CD4-positive, alpha-beta memory T cell (primary cell): Measurements from ENCODE around the gene KLHL22. TPM values are rescaled to one million over a fixed set of nuclear protein-coding genes. Genes with fewer than 3 reads are reported as not detected.
A peak's percentile ranks its signal among the peaks of the same experiment; 100 is the strongest.
"Not testable (repeated sequence)": the region's sequence is repeated elsewhere in the genome, so short reads cannot be mapped to it uniquely, and the experiment has no call there.

Source experiments
- CTCF ChIA-PET: fragments of 350-600 bp; sonication (Branson Sonifier 250); formaldehyde crosslinking; loops from one replicate; lab custom pipeline; 2021; ENCODE audit warnings: inconsistent platforms; ENCODE audit not compliant: partially characterized antibody; lab: Charles Lee
- POLR2A ChIA-PET: fragments of 350-600 bp; sonication (Branson Sonifier 250); formaldehyde crosslinking; loops from one replicate; lab custom pipeline; 2021; ENCODE audit not compliant: partially characterized antibody; lab: Charles Lee
- DNase-seq, 5 donors: peaks; one replicate each; pipeline versions ENCODE4 v3.0.0 to v3.0.0-alpha.2; 2020 to 2022; ENCODE audit warnings: mixed read lengths in 1 of 5
- H3K27ac ChIP-seq: one replicate; pipeline ENCODE4 v1.7.0; 2013; ENCODE audit warnings: low read depth, low read length
- H3K27me3 ChIP-seq: 2 replicates; pipeline ENCODE4 v1.7.0; 2013; ENCODE audit warnings: mild to moderate bottlenecking, low read length, moderate library complexity; ENCODE audit not compliant: insufficient read depth
- H3K36me3 ChIP-seq: 2 replicates; pipeline ENCODE4 v1.7.0; 2013; ENCODE audit warnings: mild to moderate bottlenecking, low read length, moderate library complexity; ENCODE audit not compliant: insufficient read depth
- H3K4me1 ChIP-seq: 2 replicates; pipeline ENCODE4 v1.7.0; 2013; ENCODE audit warnings: mild to moderate bottlenecking, low read length, moderate library complexity; ENCODE audit not compliant: insufficient read depth
- H3K4me3 ChIP-seq, 2 donors: one replicate each; pipeline ENCODE4 v1.7.0; 2013; ENCODE audit warnings: low read length in 2 of 2, mild to moderate bottlenecking in 1 of 2
- H3K9me3 ChIP-seq, 2 donors: one replicate each; pipeline ENCODE4 v1.7.0; 2013; ENCODE audit warnings: low read length in 2 of 2, control low read depth in 1 of 2; ENCODE audit not compliant: control insufficient read depth in 1 of 2
- H3K27ac Mint-ChIP-seq, 7 donors: one replicate each; pipeline ENCODE4 v1.8.0; 2020 to 2021; ENCODE audit warnings: mixed read lengths in 7 of 7, mild to moderate bottlenecking in 6 of 7, inconsistent platforms in 3 of 7, moderate library complexity in 3 of 7
- H3K27me3 Mint-ChIP-seq, 2 donors: one replicate each; pipeline ENCODE4 v1.8.0; 2020 to 2021; ENCODE audit warnings: mixed read lengths in 2 of 2
- H3K36me3 Mint-ChIP-seq, 2 donors: one replicate each; pipeline ENCODE4 v1.8.0; 2020 to 2021; ENCODE audit warnings: mixed read lengths in 2 of 2, inconsistent platforms in 1 of 2, mild to moderate bottlenecking in 1 of 2
- H3K4me1 Mint-ChIP-seq, 4 donors: one replicate each; pipeline ENCODE4 v1.8.0; 2020 to 2021; ENCODE audit warnings: mixed read lengths in 4 of 4, mild to moderate bottlenecking in 1 of 4
- H3K4me3 Mint-ChIP-seq, 8 donors: one replicate each; pipeline ENCODE4 v1.8.0; 2020 to 2021; ENCODE audit warnings: mixed read lengths in 8 of 8, mild to moderate bottlenecking in 7 of 8, moderate library complexity in 6 of 8, inconsistent platforms in 3 of 8
- H3K9me3 Mint-ChIP-seq, 8 donors: one replicate each; pipeline ENCODE4 v1.8.0; 2020 to 2021; ENCODE audit warnings: mixed read lengths in 8 of 8, mild to moderate bottlenecking in 5 of 8, inconsistent platforms in 3 of 8, moderate library complexity in 1 of 8
- intact Hi-C: fragments of 100-400 bp; cut with micrococcal nuclease; formaldehyde crosslinking; loops from one replicate; pipeline ENCODE4 v1.15.1; 2023
- polyA plus RNA-seq, 2 donors: library from polyadenylated mRNA; unstranded; fragments of 300-500 nt; fragmentation: Illumina TruSeq; gene quantifications; one replicate each; pipeline ENCODE4 v1.2.3, GENCODE V29; 2021
- total RNA-seq, 2 experiments: library from RNA; stranded (reverse); gene quantifications; one replicate each; pipeline ENCODE4 v1.2.3, GENCODE V29; 2021

KLHL22 gene
- total and polyA plus RNA-seq, 4 experiments from 2014 or later: 19.4 to 63.1 (median 42.0) TPM

GRCh38 chr22:20393705-20394476 lies 101.7 kb downstream of the KLHL22 start, which contains the start of gene ZNF74:
ZNF74 (plus strand) TSS chr22:20394151; CDS start chr22:20394629, 478 bp downstream.
- Mint-ChIP-seq H3K9me3 (peaks cover 0 to 6% (median 0%) of the 10 kb centered on the region in 8 donors), H3K4me3 (peak within 1 kb of the TSS; percentile 86 to 95 (median 89)), H3K36me3 (peaks cover 0 to 3% of the 10 kb centered on the region in 2 donors), H3K27ac (peak within 1 kb of the TSS; percentile 76 to 96 (median 91)), H3K4me1 (peaks cover 18 to 45% (median 30%) of the 10 kb centered on the region in 4 donors), H3K27me3 (no peaks in the 10 kb centered on the region)
- peak; percentile 86 to 91 (median 87) for DNase-seq
- ChIA-PET CTCF (interaction anchor here (0.7 kb wide), 1 partner anchor 70 kb away, joined by 3 read pairs; no protein-coding TSS in a partner anchor), POLR2A (interaction anchor here (0.8 to 2.1 kb wide), 12 partner anchors 9 to 185 kb away, joined by 3 to 18 read pairs (median 4); partner anchors contain the start of genes DGCR6L and MED15)
- Histone ChIP-seq H3K4me1 (peaks cover 24% of the 10 kb centered on the region), H3K27ac (peak within 1 kb of the TSS; percentile 62), H3K36me3 (no peaks in the 10 kb centered on the region), H3K9me3 (no peaks in the 10 kb centered on the region), H3K27me3 (no peaks in the 10 kb centered on the region), H3K4me3 (peak within 1 kb of the TSS; percentile 66 to 75)
- intact Hi-C loops: loop anchor here (1.0 to 5.0 kb wide), 3 partner anchors 75 to 463 kb away; partner anchors contain the start of genes PI4KA and SNAP29

GRCh38 chr22:20392983-20393704 lies 102.5 kb downstream of the KLHL22 start:
- POLR2A ChIA-PET: interaction anchor here (0.8 to 2.1 kb wide), 10 partner anchors 8 to 184 kb away, joined by 3 to 18 read pairs (median 5); partner anchors contain the start of genes DGCR6L and MED15
- Mint-ChIP-seq H3K27ac (peak overlapping the region in 6 of 7 donors; percentile 76 to 96 (median 94)), H3K9me3 (peaks cover 0 to 7% (median 0%) of the 10 kb centered on the region in 8 donors), H3K4me1 (peaks cover 18 to 41% (median 30%) of the 10 kb centered on the region in 4 donors), H3K27me3 (no peaks in the 10 kb centered on the region), H3K4me3 (peak overlapping the region; percentile 86 to 95 (median 89)), H3K36me3 (peaks cover 0 to 3% of the 10 kb centered on the region in 2 donors)
- CTCF ChIA-PET: interaction anchor here (0.7 kb wide), 1 partner anchor 70 kb away, joined by 3 read pairs; no protein-coding TSS in a partner anchor
- H3K9me3 ChIP-seq: no peaks in the 10 kb centered on the region
- DNase-seq: peak in 1 of 5 donors; percentile 3
- intact Hi-C loops: loop anchor here (5.0 kb wide), 1 partner anchor 464 kb away; the partner anchor contains the start of genes PI4KA and SNAP29
- H3K27me3 ChIP-seq: no peaks in the 10 kb centered on the region
- no peaks in the 10 kb centered on the region for H3K36me3 ChIP-seq
- H3K4me3 ChIP-seq: peak overlapping the region; percentile 66 to 75
- peak overlapping the region; percentile 62 for H3K27ac ChIP-seq
- H3K4me1 ChIP-seq: peaks cover 24% of the 10 kb centered on the region

- H3K27me3 Mint-ChIP-seq, H3K36me3 ChIP-seq, H3K27ac Mint-ChIP-seq, H3K9me3 ChIP-seq, H3K27ac ChIP-seq, H3K36me3 Mint-ChIP-seq, H3K27me3 ChIP-seq, H3K4me3 ChIP-seq, H3K9me3 Mint-ChIP-seq, DNase-seq, CTCF ChIA-PET: not testable (repeated sequence)
- Mint-ChIP-seq H3K4me1 (peaks cover 18 to 41% (median 30%) of the 10 kb centered on the region in 4 donors), H3K4me3 (peak overlapping the region in 2 of 8 donors; percentile 49 to 89)
- POLR2A ChIA-PET: interaction anchor here (1.9 kb wide), 2 partner anchors 72 to 93 kb away, joined by 6 to 18 read pairs; partner anchors contain the start of gene DGCR6L
- intact Hi-C loops: loop anchor here (5.0 kb wide), 1 partner anchor 465 kb away; the partner anchor contains the start of genes PI4KA and SNAP29
- H3K4me1 ChIP-seq: peaks cover 24% of the 10 kb centered on the region
These were observed 103.2 kb downstream of the KLHL22 start for GRCh38 chr22:20392365-20392881.

Other genes with a start within 250 kb of the KLHL22 start
- gene RTN4R, start 227.5 kb downstream of the KLHL22 start, total RNA-seq: 1 to 10 TPM; 2.1 to 2.7 TPM
- 1 to 10 TPM; 1.7 to 6.3 TPM for gene RTN4R, start 227.5 kb downstream of the KLHL22 start, polyA plus RNA-seq
- 10 to 100 TPM; 39.9 to 44.6 TPM for gene DGCR6L, start 175.7 kb downstream of the KLHL22 start, total RNA-seq
- gene DGCR6L, start 175.7 kb downstream of the KLHL22 start, polyA plus RNA-seq: 100 to 1,000 TPM; 120 to 145 TPM
- 10 to 100 TPM; 16.5 to 17.4 TPM for gene ZNF74, start 101.6 kb downstream of the KLHL22 start, total RNA-seq
- gene ZNF74, start 101.6 kb downstream of the KLHL22 start, polyA plus RNA-seq: 10 to 100 TPM in 1 of 2 donors, 1 to 10 TPM in 1; 3.0 to 10.1 TPM
- gene SCARF2, start 58.0 kb downstream of the KLHL22 start, total RNA-seq: 1 to 10 TPM; 2.6 to 2.7 TPM
- 1 to 10 TPM in 1 of 2 donors, under 1 TPM in 1; 0.12 to 1.1 TPM for gene SCARF2, start 58.0 kb downstream of the KLHL22 start, polyA plus RNA-seq
- gene MED15, start 11.8 kb upstream of the KLHL22 start, total RNA-seq: 100 to 1,000 TPM; 225 to 237 TPM
- 10 to 100 TPM; 15.6 to 86.8 TPM for gene MED15, start 11.8 kb upstream of the KLHL22 start, polyA plus RNA-seq